ENCODE measurements around the gene DCTN3.

Gene DCTN3

DNA sequence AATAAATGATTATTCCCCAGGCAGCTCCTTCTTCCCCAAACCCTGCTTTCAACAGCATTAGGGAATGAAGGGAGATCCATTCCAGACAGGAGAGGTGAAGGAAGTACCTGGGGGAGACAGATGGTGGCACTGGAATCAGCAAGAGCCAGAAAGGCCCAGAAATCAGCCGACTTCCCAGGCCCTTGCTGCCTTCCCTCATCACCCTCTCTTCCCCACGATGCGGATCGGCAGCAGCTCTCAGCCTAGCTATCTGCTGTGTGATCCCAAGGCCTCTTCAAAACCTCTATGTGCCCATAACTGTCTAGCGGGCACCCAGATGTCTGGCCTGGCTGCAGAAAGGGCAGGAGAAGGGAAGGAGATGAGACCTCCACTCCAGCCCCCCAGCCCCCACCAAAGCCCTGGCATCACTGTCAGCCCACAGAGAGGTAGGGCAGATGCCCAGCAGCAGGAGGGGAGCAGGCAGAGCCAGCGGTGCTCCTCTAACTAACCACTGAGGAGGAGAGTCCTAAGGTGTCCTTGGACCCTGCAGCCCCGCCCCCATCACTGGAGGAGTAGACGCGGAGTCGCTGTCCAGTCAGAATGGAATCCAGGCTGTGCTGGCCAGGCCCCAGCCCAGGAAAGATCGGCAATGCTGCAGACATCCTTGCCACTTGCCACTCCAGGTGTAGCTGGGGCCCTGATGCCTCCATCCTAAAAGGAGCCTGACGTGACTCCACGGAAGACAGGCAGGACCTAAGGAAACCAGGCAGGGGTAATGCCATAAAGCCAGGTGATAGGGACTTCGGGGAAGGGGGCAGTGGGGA lies 43.5 kb downstream of the DCTN3 start:
- TF ChIP-seq, protein P1, sequence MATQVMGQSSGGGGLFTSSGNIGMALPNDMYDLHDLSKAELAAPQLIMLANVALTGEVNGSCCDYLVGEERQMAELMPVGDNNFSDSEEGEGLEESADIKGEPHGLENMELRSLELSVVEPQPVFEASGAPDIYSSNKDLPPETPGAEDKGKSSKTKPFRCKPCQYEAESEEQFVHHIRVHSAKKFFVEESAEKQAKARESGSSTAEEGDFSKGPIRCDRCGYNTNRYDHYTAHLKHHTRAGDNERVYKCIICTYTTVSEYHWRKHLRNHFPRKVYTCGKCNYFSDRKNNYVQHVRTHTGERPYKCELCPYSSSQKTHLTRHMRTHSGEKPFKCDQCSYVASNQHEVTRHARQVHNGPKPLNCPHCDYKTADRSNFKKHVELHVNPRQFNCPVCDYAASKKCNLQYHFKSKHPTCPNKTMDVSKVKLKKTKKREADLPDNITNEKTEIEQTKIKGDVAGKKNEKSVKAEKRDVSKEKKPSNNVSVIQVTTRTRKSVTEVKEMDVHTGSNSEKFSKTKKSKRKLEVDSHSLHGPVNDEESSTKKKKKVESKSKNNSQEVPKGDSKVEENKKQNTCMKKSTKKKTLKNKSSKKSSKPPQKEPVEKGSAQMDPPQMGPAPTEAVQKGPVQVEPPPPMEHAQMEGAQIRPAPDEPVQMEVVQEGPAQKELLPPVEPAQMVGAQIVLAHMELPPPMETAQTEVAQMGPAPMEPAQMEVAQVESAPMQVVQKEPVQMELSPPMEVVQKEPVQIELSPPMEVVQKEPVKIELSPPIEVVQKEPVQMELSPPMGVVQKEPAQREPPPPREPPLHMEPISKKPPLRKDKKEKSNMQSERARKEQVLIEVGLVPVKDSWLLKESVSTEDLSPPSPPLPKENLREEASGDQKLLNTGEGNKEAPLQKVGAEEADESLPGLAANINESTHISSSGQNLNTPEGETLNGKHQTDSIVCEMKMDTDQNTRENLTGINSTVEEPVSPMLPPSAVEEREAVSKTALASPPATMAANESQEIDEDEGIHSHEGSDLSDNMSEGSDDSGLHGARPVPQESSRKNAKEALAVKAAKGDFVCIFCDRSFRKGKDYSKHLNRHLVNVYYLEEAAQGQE (IDR thresholded peaks at IDR 0.05; ENCODE audit: low read depth): peak; percentile 55; the same call in 1 of the 2 replicates
- TF ChIP-seq, protein P2, sequence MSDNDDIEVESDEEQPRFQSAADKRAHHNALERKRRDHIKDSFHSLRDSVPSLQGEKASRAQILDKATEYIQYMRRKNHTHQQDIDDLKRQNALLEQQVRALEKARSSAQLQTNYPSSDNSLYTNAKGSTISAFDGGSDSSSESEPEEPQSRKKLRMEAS (IDR thresholded peaks at IDR 0.05): no peak

- TF ChIP-seq CREB1 (IDR thresholded peaks at IDR 0.05; ENCODE audit: low read depth): no peak
- TF ChIP-seq USF1 (IDR thresholded peaks at IDR 0.05): no peak
- TF ChIP-seq, protein P1 (IDR thresholded peaks at IDR 0.05; ENCODE audit: low read depth): no peak
- no peak for TF ChIP-seq TAF1 (IDR thresholded peaks at IDR 0.05; ENCODE audit: low read depth)
- TF ChIP-seq ZBTB7A (IDR thresholded peaks at IDR 0.05; ENCODE audit: low read depth): no peak
- no peak for TF ChIP-seq EP300 (IDR thresholded peaks at IDR 0.05; ENCODE audit: borderline replicate concordance)
- TF ChIP-seq NFIC (IDR thresholded peaks at IDR 0.05): no peak
- no peak for TF ChIP-seq CEBPB (IDR thresholded peaks at IDR 0.05)
- TF ChIP-seq EGR1 (IDR thresholded peaks at IDR 0.05): no peak
- no peak for TF ChIP-seq TEAD4 (IDR thresholded peaks at IDR 0.05)
- TF ChIP-seq YY1 (IDR thresholded peaks at IDR 0.05; ENCODE audit: low read depth): no peak
Observed at GRCh38 chr9:34575862-34576596, 44.3 kb downstream of the DCTN3 start.

GRCh38 chr9:34575241-34575640 lies 45.1 kb downstream of the DCTN3 start:
- TF ChIP-seq, protein P2 (IDR thresholded peaks at IDR 0.05): no peak

DNA sequence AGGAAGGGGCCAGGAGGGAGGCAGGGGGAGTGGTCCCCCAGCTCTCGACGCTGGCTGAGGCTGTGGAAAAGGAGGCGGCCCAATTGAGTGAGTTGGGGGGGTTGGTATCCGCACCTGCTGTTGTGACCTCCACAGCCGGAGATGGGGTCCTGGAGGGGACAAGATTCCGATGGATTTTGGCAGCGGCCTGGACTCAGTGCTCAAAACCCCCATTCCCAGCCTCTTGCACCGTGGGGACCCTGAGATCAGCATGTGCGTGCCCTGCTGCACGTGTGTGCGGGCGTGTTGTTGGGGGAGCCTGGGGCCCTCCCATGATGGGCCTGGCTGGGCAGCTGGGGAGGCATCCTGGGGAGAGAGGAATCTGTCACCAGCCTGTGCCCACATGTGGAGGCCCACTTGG lies 45.7 kb downstream of the DCTN3 start:
- TF ChIP-seq CREB1 (IDR thresholded peaks at IDR 0.05; ENCODE audit: low read depth) (no peak), ZBTB7A (IDR thresholded peaks at IDR 0.05; ENCODE audit: low read depth) (no peak), EP300 (IDR thresholded peaks at IDR 0.05; ENCODE audit: borderline replicate concordance) (no peak), RAD21 (IDR thresholded peaks at IDR 0.05; ENCODE audit: low read depth) (no peak), USF1 (IDR thresholded peaks at IDR 0.05) (no peak), CEBPB (IDR thresholded peaks at IDR 0.05) (no peak), TEAD4 (IDR thresholded peaks at IDR 0.05) (no peak), EGR1 (IDR thresholded peaks at IDR 0.05) (no peak), TAF1 (IDR thresholded peaks at IDR 0.05; ENCODE audit: low read depth) (no peak), YY1 (IDR thresholded peaks at IDR 0.05; ENCODE audit: low read depth) (no peak), NFIC (IDR thresholded peaks at IDR 0.05) (no peak), TCF12 (IDR thresholded peaks at IDR 0.05; ENCODE audit: low read depth) (no peak), FOXM1 (IDR thresholded peaks at IDR 0.05; ENCODE audit: borderline replicate concordance, low read depth) (no peak)
- TF ChIP-seq, protein P1 (IDR thresholded peaks at IDR 0.05; ENCODE audit: low read depth): no peak
- TF ChIP-seq, protein P2 (IDR thresholded peaks at IDR 0.05): no peak

Measured in Ishikawa (cell line).